ENCODE data around the gene SCAND1.
"Not testable (repeated sequence)": the region's sequence is repeated elsewhere in the genome, so short reads cannot be mapped to it uniquely, and the experiment has no call there.

SCAND1 gene

DNA sequence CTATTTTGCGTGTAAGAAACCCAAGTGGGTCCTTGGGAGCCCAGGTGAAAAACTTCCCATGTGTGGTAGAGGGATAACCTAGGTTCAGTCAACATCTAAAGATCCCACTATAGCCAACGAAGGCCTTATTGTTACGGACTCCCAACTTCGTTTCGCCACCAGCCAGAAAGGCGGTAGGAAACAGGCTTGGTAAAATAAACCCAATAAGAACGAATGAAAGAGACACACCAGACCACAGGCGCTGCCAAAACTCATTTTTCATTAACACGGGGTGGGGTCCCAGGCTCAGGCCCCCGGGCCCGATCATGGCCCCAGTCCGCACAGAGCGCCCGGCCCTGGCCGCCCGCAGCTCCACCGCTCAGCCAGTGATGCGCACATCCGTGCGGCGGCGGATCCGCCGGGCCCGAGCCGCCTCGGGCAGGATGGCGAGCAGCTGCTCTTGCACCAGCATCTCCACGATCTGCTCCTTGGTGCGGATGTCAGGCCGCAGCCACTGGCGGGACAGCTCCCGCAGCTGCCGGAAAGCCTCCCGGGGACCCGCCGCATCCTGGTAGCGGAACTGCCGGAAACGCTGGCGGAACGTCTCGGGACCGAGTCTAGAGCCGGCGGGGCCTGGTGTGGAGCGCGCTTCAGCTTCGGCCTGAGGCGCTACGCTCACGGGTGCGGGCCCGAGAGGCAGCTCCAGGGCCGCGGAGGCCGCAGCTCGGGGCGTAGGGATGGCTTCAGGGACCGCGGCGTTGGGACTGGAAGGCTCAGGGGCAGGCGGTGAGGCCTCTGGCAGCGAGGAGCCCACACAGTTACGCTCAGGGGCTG is 709 bp downstream of the SCAND1 start:
- Histone ChIP-seq H3K79me2 (ENCODE audit: control insufficient read depth, low read length) (peaks cover 41% of the 10 kb centered on the region), H3K9me3 (ENCODE audit: control insufficient read depth, insufficient read depth, low read length) (no peaks in the 10 kb centered on the region; the same call in 1 of the 2 replicates), H3K27ac (ENCODE audit: low read depth, low read length) (peak overlapping the region; percentile 98), H3K27me3 (ENCODE audit: control insufficient read depth, low read length) (no peaks in the 10 kb centered on the region), H3K4me3 (ENCODE audit: low read length) (peak overlapping the region; percentile 89), H3K9me2 (replicated peaks; ENCODE audit: control insufficient read depth, low read length) (no peaks in the 10 kb centered on the region), H4K20me1 (ENCODE audit: control insufficient read depth, insufficient read depth, low read depth, low read length) (peaks cover 7% of the 10 kb centered on the region; the same call in 1 of the 2 replicates), H3K4me2 (ENCODE audit: low read length) (peak overlapping the region; percentile 85), H3K4me1 (ENCODE audit: control insufficient read depth, low read length) (peaks cover 30% of the 10 kb centered on the region), H3F3A (ENCODE audit: control insufficient read depth, insufficient read depth) (peaks cover 19% of the 10 kb centered on the region), H3K36me3 (ENCODE audit: control insufficient read depth, low read length) (peaks cover 29% of the 10 kb centered on the region)
- TF ChIP-seq, protein P1, sequence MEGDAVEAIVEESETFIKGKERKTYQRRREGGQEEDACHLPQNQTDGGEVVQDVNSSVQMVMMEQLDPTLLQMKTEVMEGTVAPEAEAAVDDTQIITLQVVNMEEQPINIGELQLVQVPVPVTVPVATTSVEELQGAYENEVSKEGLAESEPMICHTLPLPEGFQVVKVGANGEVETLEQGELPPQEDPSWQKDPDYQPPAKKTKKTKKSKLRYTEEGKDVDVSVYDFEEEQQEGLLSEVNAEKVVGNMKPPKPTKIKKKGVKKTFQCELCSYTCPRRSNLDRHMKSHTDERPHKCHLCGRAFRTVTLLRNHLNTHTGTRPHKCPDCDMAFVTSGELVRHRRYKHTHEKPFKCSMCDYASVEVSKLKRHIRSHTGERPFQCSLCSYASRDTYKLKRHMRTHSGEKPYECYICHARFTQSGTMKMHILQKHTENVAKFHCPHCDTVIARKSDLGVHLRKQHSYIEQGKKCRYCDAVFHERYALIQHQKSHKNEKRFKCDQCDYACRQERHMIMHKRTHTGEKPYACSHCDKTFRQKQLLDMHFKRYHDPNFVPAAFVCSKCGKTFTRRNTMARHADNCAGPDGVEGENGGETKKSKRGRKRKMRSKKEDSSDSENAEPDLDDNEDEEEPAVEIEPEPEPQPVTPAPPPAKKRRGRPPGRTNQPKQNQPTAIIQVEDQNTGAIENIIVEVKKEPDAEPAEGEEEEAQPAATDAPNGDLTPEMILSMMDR (IDR thresholded peaks at IDR 0.05; ENCODE audit: low read depth, low read length, poor library complexity, severe bottlenecking): no peak
- TF ChIP-seq EZH2phosphoT487 (IDR thresholded peaks at IDR 0.05; ENCODE audit: borderline replicate concordance, low read length): no peak

DNA sequence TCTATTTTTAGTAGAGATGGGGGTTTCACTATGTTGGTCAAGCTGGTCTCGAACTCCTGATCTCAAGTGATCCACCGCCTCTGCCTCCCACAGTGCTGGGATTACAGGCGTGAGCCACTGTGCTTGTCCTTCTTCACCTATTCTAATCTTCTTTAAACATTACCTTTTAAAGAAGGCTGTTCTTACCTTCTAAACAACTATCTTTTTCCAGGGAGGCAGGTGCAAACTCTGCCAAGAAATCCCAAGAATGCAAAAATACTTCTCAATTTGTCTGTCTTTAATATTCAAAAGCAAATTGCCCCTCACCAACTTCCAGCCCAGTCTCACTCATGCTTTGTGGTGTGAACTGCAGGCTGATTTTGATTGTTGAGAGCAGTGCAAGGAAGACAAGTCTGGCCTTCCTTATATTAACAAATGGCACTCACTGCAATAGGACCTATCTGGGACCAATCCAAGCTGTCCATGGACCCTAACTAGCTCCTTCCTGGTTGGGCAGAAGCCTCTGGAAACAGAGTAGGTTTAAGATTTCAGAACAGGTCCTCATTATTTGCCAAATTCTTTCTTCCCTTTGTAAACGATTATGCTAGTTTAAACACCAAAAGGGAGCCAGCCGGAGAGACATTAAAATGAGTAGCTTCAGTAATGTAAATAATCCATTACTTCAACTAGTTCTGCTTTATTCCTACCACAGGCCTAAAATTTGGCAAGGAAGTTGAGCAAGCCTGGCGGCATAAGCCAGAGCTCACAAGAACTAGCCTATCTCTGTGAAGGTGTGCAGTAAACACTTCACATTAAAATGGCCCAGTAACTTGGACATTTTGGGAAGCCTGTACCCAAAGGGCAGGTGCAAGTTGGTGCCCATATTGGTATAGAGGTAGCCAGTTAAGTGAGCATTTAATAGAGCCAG is 1.6 kb downstream of the SCAND1 start:
- Histone ChIP-seq H3F3A (ENCODE audit: control insufficient read depth, insufficient read depth) (peaks cover 27% of the 10 kb centered on the region), H3K4me1 (ENCODE audit: control insufficient read depth, low read length) (peaks cover 32% of the 10 kb centered on the region), H3K4me3 (ENCODE audit: low read length) (peak overlapping the region; percentile 89), H4K20me1 (ENCODE audit: control insufficient read depth, insufficient read depth, low read depth, low read length) (peaks cover 7% of the 10 kb centered on the region; the same call in 1 of the 2 replicates), H3K36me3 (ENCODE audit: control insufficient read depth, low read length) (peaks cover 37% of the 10 kb centered on the region), H3K9me2 (replicated peaks; ENCODE audit: control insufficient read depth, low read length) (no peaks in the 10 kb centered on the region), H3K9me3 (ENCODE audit: control insufficient read depth, insufficient read depth, low read length) (no peaks in the 10 kb centered on the region), H3K27me3 (ENCODE audit: control insufficient read depth, low read length) (no peaks in the 10 kb centered on the region), H3K27ac (ENCODE audit: low read depth, low read length) (peak overlapping the region; percentile 98), H3K79me2 (ENCODE audit: control insufficient read depth, low read length) (peaks cover 41% of the 10 kb centered on the region), H3K4me2 (ENCODE audit: low read length) (peak overlapping the region; percentile 85)
- no peak for TF ChIP-seq EZH2phosphoT487 (IDR thresholded peaks at IDR 0.05; ENCODE audit: borderline replicate concordance, low read length)
- TF ChIP-seq, protein P1 (IDR thresholded peaks at IDR 0.05; ENCODE audit: low read depth, low read length, poor library complexity, severe bottlenecking): no peak

DNA sequence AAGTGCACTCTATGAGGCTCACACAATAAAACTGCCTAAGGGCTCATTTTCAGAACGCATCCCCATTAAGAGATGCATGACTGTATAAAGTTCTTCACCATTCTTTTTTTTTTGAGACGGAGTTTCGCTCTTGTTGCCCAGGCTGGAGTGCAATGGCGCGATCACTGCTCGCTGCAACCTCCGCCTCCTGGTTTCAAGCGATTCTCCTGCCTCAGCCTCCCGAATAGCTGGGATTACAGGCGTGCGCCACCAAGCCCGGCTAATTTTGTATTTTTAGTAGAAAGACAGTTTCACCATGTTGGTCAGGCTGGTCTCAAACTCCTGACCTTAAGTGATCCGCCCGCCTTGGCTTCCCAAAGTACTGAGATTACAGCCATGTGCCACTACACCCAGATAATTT is 2.2 kb downstream of the SCAND1 start:
- not testable (repeated sequence) for H4K20me1 ChIP-seq (ENCODE audit: control insufficient read depth, insufficient read depth, low read depth, low read length); H3K27ac ChIP-seq (ENCODE audit: low read depth, low read length); H3K9me2 ChIP-seq (replicated peaks; ENCODE audit: control insufficient read depth, low read length); H3K9me3 ChIP-seq (ENCODE audit: control insufficient read depth, insufficient read depth, low read length); H3K27me3 ChIP-seq (ENCODE audit: control insufficient read depth, low read length)
- Histone ChIP-seq H3K36me3 (ENCODE audit: control insufficient read depth, low read length) (peaks cover 40% of the 10 kb centered on the region), H3K4me2 (ENCODE audit: low read length) (peak overlapping the region; percentile 85), H3F3A (ENCODE audit: control insufficient read depth, insufficient read depth) (peaks cover 29% of the 10 kb centered on the region), H3K79me2 (ENCODE audit: control insufficient read depth, low read length) (peaks cover 41% of the 10 kb centered on the region), H3K4me3 (ENCODE audit: low read length) (peak overlapping the region; percentile 89), H3K4me1 (ENCODE audit: control insufficient read depth, low read length) (peaks cover 35% of the 10 kb centered on the region)
